Measurements from ENCODE around the gene CROCC. TPM values are rescaled to one million over a fixed set of nuclear protein-coding genes. Genes with fewer than 3 reads are reported as not detected.

The CROCC gene
- total RNA-seq, 1 donor from 2014 or later: 21.0 TPM

- Histone ChIP-seq H3K27me3 (ENCODE audit: low read depth) (no peaks in the 10 kb centered on the region), H3K9me3 (no peaks in the 10 kb centered on the region), H3K27ac (no peak overlapping the region), H3K4me1 (peaks cover 15% of the 10 kb centered on the region), H3K4me3 (no peak overlapping the region), H3K36me3 (peaks cover 30% of the 10 kb centered on the region)
- TF ChIP-seq, protein P1, sequence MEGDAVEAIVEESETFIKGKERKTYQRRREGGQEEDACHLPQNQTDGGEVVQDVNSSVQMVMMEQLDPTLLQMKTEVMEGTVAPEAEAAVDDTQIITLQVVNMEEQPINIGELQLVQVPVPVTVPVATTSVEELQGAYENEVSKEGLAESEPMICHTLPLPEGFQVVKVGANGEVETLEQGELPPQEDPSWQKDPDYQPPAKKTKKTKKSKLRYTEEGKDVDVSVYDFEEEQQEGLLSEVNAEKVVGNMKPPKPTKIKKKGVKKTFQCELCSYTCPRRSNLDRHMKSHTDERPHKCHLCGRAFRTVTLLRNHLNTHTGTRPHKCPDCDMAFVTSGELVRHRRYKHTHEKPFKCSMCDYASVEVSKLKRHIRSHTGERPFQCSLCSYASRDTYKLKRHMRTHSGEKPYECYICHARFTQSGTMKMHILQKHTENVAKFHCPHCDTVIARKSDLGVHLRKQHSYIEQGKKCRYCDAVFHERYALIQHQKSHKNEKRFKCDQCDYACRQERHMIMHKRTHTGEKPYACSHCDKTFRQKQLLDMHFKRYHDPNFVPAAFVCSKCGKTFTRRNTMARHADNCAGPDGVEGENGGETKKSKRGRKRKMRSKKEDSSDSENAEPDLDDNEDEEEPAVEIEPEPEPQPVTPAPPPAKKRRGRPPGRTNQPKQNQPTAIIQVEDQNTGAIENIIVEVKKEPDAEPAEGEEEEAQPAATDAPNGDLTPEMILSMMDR (IDR thresholded peaks at IDR 0.05): no peak
- ATAC-seq (peak in 1 of 2 donors; percentile 13), DNase-seq (no peak)
- intact Hi-C loops (cut with DNase I): no loop called here
Observed at GRCh38 chr1:16967095-16967575, 45.4 kb downstream of the CROCC start.

DNA sequence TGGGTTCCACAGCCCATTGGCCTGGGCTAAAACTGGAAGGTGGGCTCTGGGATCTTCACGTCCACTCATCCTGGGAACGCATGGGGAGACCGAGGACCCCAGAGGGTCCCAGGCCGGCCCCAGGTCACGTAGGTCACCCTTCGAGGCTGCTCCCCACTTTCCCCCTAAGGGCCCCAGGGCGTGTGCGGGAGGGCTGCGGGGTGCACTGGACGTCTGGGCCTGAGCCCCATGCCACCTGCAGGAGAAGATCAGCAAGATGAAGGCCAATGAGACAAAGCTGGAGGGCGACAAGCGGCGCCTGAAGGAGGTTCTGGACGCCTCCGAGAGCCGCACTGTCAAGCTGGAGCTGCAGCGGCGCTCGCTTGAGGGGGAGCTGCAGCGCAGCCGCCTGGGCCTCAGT is 46.2 kb downstream of the CROCC start:
- no peak for ATAC-seq
- intact Hi-C loops (cut with DNase I): no loop called here

GRCh38 chr1:16968372-16968771 is 46.6 kb downstream of the CROCC start:
- H3K4me1 ChIP-seq: peaks cover 15% of the 10 kb centered on the region
- intact Hi-C loops (cut with DNase I): no loop called here
- H3K4me3 ChIP-seq: no peak overlapping the region
- H3K27ac ChIP-seq: no peak overlapping the region
- no peak for DNase-seq
- H3K36me3 ChIP-seq: peaks cover 30% of the 10 kb centered on the region
- H3K27me3 ChIP-seq (ENCODE audit: low read depth): no peaks in the 10 kb centered on the region
- ATAC-seq: no peak
- H3K9me3 ChIP-seq: no peaks in the 10 kb centered on the region
- TF ChIP-seq, protein P1 (IDR thresholded peaks at IDR 0.05): no peak

More for the DNA sequence above, 46.2 kb downstream of the CROCC start:
- no peak overlapping the region for H3K4me3 ChIP-seq
- peaks cover 30% of the 10 kb centered on the region for H3K36me3 ChIP-seq
- DNase-seq: no peak
- peaks cover 15% of the 10 kb centered on the region for H3K4me1 ChIP-seq
- H3K27ac ChIP-seq: no peak overlapping the region
- no peaks in the 10 kb centered on the region for H3K27me3 ChIP-seq (ENCODE audit: low read depth)
- H3K9me3 ChIP-seq: no peaks in the 10 kb centered on the region
- TF ChIP-seq, protein P1 (IDR thresholded peaks at IDR 0.05): no peak

GRCh38 chr1:16969057-16969611 is 47.4 kb downstream of the CROCC start:
- Histone ChIP-seq H3K36me3 (peaks cover 30% of the 10 kb centered on the region), H3K27ac (no peak overlapping the region), H3K9me3 (no peaks in the 10 kb centered on the region), H3K4me1 (peaks cover 15% of the 10 kb centered on the region), H3K4me3 (no peak overlapping the region), H3K27me3 (ENCODE audit: low read depth) (no peaks in the 10 kb centered on the region)
- intact Hi-C loops (cut with DNase I): no loop called here
- TF ChIP-seq, protein P1 (IDR thresholded peaks at IDR 0.05): no peak
- no peak for DNase-seq
- no peak for ATAC-seq

DNA sequence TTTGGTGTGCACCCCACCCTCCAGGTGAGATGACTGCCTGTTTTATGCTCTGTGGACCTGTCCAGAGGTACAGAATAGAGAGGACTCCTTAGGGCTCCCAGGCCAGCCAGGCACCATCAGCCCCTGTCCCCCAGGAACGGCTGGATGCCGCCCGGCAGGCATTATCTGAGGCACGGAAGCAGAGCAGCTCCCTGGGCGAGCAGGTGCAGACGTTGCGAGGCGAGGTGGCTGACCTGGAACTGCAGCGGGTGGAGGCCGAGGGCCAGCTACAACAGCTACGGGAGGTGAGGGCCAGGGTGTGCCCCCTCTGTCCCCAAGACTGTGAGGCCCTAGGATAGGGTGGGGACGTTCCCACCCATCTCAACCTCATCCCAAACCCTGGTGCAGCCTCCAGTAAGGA is 47.9 kb downstream of the CROCC start:
- intact Hi-C loops (cut with DNase I): no loop called here
- no peak for ATAC-seq
- no peak for DNase-seq
- Histone ChIP-seq H3K36me3 (peaks cover 30% of the 10 kb centered on the region), H3K27ac (no peak overlapping the region), H3K4me1 (peaks cover 15% of the 10 kb centered on the region), H3K27me3 (ENCODE audit: low read depth) (no peaks in the 10 kb centered on the region), H3K9me3 (no peaks in the 10 kb centered on the region), H3K4me3 (no peak overlapping the region)
- TF ChIP-seq, protein P1 (IDR thresholded peaks at IDR 0.05): no peak
